HG02884 (cell line): ENCODE results near the gene LRRC7.

Experiments used
- ATAC-seq: cut with Tn5 transposase; IDR thresholded peaks from one replicate; pipeline ENCODE4 v1.9.1; 2021; ENCODE audit warnings: mild to moderate bottlenecking, moderate library complexity; ENCODE audit not compliant: unreplicated experiment

The LRRC7 gene

DNA sequence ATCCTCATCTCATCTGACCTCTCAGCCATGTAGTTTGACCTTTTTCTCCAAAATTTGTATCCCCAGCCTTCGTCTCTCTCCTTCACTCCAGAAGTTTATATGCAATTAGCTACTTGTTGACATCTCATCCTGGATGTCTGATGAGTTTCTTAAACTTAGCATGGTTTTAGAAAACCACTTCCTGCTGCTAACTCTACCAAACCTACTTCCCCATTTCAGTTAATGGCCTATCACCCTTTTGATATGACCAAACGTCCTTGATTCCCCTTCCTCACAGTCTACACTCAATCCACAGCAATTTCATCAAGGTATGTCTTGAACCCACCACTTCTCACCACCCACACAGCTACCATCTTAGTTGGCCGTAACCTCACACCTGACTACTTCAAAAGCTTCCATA lies 515.8 kb downstream of the LRRC7 start:
- no peak for ATAC-seq

DNA sequence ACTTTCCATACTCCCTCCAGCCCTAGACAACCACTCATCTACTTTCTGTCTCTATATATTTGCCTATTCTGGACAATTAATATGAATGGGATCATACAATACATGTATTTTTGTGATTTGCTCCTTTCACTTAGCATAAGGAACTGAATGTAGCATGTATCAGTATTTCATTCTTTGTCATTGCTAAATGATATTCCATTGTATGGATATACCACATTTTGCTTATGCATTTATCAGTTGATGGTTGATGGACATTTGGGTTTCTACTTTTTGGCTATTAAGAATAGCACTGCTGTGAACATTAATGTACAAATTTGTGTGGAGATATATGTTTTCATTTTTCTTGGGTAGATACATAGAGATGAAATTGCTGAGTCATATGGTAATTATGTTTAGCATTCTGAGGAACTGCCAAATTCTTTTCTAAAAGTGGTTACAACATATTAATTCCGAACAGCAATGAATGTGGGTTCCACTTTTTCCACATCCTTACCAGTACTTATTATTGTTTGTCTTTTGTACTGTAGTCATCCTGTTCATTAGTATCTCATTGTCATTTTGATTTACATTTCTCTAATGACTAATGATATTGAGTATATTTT lies 516.7 kb downstream of the LRRC7 start:
- no peak for ATAC-seq

DNA sequence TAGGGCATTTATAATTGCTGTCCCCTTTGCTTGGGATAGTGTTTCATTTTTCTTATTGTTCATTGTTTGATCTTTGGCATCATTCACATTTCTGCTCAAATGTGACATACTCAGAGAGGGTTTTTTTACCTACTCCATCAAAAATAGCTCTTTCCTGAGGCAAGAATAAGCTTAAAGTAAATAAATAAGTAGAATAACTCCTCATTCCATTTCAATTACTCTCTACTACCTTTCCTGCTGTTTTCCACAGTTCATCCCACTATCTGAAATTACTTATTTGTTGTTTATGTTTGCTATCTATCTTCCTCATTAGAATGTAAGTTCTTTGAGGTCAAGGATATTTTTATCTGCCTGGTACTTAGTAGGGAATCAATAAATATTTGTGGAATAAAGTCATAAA lies 517.8 kb downstream of the LRRC7 start:
- no peak for ATAC-seq

DNA sequence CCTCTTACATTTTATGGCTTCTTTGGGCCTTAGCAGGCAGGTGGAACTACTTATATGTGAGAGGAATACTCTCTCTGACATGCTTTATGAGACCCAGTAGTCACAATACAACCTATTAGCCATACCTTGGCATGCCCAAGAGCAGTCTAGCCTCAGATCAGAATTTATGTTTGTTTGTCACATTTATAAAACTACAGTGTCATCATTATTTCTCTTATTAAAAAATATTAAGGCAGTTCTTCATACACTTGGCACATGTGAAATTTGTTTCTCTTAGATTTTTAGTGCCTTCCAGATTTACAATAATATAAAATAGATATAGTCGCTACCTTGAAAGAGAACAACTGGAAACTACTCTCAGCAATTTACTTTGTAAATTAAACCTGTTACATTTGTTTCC lies 519.2 kb downstream of the LRRC7 start:
- no peak for ATAC-seq

DNA sequence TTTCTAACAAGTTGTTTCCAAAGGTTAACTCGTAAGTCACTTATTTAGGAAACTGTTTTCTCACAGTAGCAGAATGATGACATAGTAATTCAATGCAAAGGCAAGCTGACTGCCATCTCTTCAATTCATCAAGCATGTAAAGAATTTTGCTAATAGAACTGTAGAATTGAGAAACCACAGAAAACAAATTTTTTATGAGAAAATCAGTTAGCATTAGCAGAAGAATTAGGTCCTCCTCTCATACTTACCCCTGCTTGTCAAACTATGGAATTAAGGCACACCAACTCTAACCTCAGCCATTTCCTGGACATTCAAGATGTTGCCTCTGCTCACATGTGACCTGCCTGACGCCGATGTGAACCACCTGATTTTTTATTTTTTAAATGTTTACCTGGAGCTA lies 522.4 kb downstream of the LRRC7 start:
- no peak for ATAC-seq

DNA sequence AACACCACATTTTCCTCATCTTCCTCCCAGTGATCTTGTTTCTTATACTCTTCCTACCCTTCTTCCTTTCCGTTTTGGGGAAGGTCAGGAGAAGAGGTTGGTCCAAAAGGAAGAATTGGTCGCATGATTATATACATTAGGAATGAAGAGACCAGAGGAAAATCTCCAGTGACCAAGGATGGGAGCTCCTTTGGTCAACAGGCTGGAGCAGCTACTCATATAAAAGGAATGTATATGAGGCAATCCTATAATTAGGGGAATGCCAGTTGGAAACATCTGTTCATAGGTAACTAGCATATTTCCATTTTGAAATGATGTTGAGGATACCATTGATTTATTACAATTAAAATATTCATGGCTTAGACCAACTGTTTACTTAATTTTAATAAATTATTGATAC lies 523.2 kb downstream of the LRRC7 start:
- ATAC-seq = no peak

DNA sequence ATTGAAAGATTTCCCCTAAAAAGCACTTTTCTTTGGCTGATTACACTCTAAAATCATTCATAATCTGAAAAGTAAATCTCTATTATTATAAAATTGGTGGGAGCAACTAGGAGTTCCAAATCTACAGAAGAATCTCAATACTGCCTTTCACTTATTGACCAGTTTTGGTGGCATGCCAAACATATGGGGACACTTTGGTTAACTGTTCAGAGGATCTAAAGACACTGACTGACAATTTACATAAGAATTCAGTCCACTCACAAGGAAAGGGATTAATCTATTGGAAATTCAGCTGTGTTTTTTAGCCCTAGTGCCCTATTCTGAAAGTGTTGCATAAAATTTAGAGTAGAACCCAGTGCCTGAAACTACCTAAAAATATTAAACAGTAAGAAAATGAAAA lies 524.1 kb downstream of the LRRC7 start:
- ATAC-seq = no peak

DNA sequence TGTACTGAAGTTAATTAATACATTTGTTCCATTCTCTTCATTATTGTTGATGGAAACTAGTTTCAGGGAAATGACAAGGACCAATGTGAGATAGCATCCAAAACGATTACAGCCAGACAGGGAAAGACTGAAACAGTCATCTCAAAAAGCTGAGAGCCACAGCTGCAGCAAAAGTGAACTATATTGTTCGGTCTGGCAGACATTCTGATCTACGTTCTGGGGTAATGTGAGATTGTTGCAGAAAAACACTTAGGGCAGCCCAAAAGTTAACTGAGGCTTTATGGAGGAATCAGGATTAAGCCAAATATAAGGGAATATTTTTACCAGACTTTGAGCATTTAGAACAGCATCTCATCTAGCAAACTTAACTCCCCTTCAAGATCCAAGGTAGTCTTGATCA lies 524.8 kb downstream of the LRRC7 start:
- ATAC-seq = no peak

DNA sequence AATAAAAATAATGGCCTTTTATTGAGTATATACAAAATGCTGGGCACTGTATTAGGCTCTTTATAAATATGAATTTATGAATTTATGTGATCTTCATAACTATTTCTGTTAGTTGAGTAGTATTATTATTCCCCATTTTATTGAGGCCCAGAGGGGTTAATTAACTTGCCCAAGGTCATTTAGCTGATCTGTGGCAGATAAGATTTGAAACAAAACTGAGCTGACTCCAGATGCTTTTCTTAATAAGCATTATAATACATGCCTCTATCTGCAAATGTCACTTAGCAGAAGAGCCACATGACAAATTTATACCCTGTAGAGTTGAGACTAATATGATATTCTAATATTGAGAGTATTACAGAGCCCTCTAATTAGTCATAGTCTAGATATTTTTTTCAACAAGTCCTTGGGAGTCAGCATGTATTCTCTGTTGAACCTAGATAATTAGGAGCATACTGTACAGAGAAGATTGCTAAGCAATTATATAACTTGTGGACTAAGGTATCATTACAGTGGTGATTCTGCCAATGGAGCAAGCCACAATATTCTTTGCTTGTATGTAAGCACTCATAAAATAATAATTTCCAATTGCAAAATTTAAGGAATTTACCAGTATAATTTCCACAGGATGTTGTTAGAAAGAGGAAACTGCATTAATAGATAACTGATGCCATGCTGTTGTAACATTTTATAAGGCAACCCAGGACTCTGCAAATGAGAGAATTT lies 525.7 kb downstream of the LRRC7 start:
- no peak for ATAC-seq

DNA sequence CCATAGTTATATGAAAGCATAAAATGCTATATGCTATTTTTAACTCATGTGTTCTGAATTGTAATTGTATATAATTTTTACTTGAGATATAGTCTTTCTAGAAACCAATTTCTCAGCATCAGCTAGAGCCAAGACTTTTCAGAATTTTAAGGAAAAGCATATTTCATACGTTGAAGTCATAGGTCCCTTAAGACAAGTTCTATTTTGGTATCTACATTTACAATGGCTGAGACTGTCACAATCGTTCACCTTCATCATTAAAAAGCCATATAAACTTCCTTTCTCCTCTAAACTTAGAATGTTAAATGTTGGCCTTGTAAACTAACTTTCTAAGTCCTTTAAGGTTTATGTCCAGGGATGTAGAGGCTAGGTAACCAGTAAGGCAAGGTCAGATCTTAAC lies 533.5 kb downstream of the LRRC7 start:
- no peak for ATAC-seq

DNA sequence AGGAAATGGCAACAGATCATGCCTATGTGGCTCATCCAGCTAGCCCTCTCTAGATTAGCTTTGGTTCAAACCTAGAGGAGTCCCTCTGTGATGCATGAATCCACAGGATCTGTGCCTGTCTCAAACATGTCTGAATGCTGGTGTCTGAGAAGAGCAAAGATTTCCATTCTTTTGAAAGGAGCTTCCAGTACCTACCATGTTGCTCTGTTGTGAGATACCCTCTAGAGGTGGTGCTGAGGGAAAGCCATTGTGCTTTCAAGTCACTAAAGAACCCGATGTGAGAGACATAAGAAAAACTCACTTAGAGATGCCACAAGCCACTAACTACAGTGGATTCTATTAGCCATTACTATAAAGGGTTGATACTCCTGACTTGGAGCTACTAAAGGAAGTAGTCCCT lies 534.1 kb downstream of the LRRC7 start:
- no peak for ATAC-seq

DNA sequence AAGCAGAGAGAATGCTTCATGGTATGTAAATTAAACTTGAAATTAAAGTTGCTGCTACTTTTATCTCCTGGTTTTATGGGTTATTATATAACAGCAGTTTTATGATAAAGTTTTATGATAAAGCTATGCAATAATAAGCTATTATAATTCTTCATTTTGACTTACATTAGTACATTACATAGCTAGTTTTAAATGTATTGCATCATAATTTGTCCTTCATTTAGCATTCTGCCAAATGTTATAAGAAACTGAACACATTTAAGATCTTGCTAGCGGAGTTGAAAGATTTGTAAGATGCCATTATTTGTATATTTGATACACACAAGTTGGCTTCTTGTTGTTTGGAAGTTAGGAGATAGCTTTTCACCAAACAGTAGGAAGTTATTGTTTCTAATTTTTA lies 536.0 kb downstream of the LRRC7 start:
- no peak for ATAC-seq

DNA sequence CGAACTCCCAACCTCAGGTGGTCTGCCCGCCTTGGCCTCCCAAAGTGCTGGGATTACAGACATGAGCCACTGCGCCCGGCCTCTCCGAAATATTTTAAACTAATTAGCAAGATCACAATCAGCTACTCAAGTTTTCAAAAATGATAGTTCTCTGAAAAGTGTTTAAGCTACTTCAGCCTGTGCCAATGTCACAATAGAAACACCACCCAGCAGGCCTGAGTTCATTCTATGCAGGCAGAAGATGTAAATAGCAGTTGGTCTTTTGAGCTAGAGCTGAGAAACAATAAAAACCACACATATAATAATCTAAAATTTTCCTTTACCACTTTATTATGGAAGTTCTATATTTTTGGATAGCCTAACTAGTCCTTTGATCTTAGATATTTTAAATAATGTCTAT lies 541.5 kb downstream of the LRRC7 start:
- ATAC-seq = no peak

DNA sequence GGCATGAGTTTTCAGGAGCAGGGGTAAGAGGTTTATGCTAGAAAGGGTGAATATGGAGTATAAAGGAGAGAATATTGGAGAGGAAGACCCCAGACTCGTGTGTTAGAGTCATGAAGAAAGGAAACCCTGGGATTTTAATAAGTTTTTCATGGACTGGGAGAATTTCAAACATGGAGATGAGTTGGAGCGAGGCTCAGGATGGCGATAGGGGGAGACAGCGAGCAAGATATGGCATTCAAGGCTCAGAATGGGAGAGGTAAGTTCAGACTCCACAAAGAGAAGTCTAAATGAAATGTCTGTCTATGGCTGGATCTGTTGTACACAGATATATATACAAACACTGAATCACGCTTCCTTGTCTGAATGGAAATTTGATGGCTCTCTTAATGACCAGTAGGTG lies 545.1 kb downstream of the LRRC7 start:
- no peak for ATAC-seq

DNA sequence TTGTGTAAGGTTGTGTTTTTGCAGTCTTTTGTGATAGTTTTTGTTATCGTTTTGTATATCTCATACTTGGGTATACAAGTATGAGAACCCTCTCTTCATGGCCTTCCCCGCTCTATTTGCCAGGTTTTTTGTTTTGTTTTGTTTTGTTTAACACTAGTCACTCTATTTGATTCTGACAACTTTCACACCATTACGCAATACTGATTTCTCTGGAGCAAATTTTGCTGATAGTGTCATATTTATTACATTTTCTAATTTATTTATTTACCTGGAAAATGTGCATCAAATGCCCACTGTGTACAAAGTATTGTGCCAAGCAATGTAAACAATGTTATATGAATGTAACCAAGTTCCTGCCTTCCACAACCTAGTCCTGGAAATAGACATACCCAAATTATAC lies 547.6 kb downstream of the LRRC7 start:
- no peak for ATAC-seq

DNA sequence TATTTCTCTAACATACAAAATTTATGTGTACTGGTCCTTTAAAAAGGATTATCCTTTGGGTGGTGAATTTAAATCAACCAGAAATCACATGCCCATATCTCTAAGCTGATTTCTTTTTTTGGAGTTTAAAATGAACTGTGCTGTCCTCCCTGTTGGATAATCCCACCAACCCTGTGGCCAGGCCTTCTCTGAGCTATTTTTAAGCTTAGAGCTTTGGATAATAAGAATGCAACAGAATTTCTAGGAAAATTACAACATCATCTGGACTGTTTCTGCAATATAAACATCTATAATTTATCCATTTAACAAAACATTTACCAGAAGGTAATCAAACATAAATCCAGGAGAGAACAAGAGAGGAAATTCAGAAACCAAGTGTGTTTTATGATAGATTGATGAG lies 549.3 kb downstream of the LRRC7 start:
- ATAC-seq = no peak

DNA sequence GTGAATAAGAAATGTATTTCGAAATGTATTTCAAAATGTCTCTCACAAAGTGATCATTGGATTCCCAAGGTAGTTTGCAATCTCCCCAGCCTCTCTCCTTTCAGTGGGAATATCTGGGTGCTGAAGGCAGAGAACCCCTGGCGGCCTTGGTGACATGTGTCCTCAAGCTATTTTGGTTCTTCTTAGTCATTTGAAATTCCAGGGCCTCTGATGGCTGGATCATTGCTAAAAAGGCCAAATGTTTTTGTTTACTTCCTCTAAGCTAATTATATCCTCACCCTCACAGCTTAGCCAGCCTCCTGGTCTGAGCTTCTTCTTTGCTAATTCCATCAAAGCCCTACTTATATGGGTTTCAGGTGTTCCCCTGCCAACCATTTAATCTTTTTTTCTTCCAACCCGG lies 566.4 kb downstream of the LRRC7 start:
- ATAC-seq = no peak

DNA sequence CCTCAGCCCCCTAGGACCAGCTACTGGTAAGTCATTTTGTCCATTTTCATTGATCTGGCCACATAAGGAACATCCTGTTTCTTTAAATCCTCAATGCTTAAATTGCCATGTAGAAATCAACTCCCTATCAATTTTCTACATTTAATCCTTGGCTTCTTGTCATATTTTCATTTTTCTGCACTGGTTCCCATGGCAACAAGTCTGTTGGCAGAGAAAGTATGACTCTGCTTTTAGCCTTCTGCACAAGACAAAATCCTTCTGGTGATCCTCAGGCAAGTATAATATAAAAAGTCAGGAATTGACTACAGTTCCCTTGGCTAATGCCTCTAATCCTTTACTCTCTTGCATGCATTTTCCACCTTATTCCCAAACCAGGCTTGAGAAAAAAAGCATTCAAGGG lies 572.6 kb downstream of the LRRC7 start:
- no peak for ATAC-seq

DNA sequence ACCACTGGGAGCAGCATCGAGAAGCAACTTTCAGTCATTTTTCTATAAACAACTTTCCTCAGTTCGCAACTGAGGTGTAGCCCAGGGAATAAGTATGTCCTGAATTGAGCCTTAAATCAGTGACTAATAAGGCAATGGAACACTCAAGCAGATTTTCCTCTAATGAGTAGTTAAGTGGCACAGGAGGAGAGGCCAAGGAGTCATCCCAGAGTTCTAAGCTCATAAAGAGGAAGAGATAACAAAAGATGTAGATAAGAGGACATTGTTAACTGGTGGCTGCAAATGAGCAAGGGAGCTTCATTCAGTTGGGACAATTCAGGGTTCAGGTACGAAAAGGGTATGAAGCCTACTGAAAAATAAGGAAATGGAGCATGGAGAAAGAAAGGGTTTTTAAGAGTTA lies 573.2 kb downstream of the LRRC7 start:
- ATAC-seq = no peak

DNA sequence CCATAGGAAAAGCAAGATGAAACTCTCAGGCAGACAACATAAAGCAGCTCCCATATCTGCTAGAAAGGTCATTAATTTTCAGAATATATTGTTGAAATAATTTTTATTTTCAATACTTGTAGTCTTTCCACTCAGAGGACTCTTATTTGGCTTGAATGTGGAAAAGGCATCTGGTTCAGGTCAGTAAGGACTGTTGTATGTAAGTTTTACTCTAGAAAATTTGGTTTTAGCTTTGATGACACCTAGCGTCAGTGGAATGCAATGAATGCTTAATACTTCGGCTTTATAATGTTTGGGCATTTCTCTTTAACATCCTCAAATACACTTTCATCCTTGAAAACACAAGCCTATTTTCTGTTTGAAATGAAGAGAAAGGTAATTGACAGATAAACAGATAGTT lies 574.4 kb downstream of the LRRC7 start:
- ATAC-seq = no peak

DNA sequence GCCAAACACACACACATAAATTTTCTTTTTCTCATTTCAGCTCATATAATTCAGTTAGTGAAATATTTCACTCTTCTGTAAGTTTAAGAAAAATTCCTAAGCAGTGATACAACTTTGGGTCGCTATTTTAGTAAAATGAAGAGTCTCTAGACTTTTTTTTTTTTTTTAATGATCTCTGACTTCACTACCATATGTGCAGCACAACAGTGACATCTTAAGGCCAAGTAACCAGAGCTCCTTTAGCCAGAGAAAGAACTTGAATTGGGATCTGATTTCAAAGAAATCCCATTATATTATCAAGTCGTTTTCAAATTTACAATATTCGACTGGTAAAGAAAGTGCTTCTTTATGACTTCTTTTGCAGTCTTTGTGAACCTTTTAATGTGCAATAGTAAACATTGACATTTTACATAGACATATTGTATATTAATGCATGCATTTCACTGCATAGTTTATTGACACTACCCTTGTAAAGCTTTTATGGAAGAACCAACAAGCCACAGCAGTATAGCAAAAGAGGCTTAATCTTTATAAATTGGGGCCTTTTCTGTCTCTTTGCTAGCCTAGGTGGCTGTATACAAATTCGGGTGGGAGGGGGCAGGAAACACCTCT lies 575.4 kb downstream of the LRRC7 start:
- ATAC-seq = no peak

DNA sequence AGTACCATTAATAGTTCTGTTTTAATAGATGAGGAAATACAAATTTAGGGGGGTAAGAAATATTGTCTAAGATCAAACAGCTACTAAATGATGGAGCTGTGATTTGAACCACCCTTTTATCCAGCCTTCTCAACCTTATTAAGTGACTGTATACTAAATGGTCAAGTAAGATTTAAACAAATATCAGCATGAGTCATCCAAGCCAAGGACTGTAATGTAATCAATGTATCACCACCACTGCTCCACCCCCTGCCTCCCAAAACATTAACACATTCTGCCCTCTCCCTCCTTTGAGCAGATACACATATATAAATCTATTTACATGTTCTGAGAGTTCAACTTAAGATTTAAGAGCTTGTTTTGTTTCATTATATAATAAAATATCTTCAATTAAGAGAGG lies 578.8 kb downstream of the LRRC7 start:
- ATAC-seq = no peak

DNA sequence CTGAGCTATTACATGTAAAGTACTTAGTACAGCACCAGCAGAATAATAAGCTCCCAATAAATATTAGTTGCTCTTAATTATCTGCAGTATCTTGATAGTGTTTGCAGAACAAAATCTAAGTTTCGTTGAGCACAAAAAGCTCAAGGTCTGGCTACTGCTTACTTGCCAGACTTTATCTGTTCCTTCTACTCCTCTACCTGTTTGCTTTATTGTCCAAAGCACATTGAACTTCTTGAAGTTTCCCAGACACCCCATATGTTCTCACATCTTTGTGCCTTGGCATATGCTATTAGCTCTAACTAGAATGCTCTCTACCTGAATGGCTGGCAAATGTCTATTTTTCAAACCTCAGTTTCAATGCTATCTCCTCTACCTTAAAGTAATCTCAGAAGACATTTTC lies 582.7 kb downstream of the LRRC7 start:
- no peak for ATAC-seq
